Measurements from ENCODE around the gene ARHGAP42.
"Not testable (repeated sequence)": the region's sequence is repeated elsewhere in the genome, so short reads cannot be mapped to it uniquely, and the experiment has no call there.

Gene ARHGAP42

DNA sequence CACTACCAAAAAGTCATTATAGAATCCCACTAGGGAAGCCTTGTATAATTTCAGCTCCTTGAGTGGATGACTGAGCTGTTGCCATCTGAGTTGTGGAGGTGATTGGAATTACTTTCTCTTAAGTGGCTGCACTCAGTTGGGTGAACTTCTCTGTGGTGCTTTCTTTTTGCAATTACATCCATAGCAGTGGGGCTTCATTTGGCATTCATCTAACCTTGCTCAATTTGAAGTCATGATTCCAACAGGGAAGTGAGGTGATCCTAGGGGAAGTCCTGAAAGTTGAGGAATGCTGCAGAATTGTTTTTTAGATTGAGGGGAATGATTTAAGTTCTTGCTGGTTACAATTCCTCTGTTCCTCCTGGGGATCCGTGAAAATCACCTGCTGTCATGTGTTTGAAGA lies 39.6 kb downstream of the ARHGAP42 start:
- DNase-seq (ENCODE audit: low read depth in 2 of 2), result no peak

DNA sequence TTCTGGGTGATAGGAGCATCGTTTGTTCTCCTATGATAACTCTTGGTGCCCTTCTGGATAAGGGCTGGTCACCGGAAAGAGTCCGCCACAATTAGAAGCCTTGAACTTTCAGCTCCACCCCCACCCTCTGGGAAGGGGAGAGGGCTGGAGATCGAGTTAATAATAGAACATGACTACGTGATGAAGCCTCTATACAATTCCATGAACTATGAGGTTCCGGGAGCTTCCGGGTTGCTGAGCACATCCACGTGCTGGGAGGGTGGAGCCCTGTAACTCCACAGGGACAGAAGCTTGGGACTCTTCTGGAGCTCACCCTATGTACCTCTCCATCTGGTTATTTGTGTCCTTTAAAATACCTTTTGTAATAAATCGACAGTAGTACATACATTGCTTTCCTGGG lies 40.3 kb downstream of the ARHGAP42 start:
- no peak for DNase-seq (ENCODE audit: low read depth in 2 of 2)

DNA sequence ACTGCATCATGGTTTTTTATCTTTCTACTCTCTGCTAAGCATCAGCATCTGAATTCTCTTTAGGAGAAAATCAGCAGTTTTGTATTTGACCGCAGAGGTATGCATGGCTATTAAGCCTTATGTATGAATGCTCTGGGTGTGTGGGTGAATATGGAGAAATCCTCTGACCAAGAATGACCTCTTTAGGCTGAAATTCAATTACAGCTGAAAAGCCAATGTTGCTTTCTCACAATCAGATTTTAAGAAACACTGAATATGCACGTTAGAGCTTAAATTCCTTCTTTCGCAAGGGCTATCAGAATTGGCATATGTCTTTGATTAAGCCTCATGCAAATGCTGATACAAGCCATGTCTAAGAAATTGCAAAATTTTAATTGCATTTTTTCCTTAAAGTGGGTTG lies 43.2 kb downstream of the ARHGAP42 start:
- no peak for DNase-seq (ENCODE audit: low read depth in 2 of 2)

DNA sequence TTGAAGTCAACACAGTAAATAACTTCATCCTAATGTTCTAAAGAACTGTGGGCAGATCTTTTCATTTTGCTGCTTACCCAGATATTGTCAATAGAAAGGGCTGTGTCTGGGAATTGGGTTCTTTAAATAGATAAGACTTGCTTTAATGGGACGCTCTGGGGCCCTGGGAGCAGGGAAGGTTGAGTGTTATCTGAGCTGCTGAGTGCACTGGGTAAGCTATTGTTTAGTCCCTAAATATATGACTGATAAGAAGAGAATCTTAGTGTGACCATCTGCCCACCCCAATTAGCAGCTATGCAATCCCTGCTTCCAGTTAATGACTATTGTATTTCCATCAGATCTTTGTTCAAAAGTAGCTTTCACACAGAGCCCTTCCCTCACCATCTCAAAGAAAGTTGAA lies 44.4 kb downstream of the ARHGAP42 start:
- DNase-seq (ENCODE audit: low read depth in 2 of 2), result no peak

DNA sequence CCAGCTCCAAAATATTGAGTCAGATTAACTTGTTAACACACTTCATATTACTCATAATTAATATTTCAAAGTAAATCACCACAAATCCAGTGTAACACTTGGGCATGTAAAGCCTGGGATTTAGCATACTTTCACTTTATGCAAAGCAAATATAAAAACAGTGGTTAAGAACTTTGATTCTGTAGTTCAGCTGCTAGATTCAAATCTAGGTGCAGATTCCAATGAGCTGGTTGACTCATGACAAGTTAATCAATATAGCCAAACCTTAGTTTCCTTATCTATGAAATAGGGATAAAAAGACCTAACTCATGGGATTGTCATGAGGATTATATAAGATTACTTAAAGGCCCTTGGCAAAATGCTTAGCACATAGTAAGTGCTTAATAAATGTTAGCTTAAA lies 45.9 kb downstream of the ARHGAP42 start:
- DNase-seq (ENCODE audit: low read depth in 2 of 2), result no peak

DNA sequence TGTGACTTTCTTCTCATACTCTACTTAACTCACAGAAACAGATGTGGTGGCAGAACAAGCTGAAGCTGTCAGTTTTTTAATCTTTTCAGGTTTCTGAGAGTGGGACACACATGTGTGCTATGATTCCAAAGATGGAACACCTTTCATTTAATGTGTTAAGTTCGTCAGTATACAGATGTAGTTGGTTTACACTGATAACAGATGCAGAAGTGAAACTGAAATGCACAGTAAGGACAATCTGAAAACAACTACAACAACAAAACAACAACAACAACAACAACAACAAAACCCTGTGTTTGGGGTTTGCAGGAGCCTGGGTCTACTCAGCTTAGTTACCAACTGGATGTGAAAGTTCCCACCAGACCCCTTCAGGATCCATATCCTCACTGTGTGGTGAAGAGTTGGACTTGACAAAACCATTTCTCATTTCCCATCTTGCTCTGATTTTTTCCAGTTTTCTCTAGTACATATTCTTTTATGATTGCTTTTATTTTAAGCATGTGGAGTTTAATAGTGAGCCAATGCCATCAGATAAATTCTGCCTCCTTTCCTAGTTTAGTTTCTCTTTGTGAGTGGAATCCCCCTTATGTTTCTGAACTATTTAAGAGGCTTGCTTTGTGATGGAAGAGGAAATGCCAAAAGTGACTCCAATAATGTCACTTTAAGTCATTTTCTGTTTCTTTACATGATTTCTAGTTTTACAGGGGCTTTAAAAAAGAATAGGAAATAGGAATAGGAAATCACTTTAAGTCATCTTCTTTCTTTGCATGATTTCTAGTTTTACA lies 47.8 kb downstream of the ARHGAP42 start:
- no peak for DNase-seq (ENCODE audit: low read depth in 2 of 2)

DNA sequence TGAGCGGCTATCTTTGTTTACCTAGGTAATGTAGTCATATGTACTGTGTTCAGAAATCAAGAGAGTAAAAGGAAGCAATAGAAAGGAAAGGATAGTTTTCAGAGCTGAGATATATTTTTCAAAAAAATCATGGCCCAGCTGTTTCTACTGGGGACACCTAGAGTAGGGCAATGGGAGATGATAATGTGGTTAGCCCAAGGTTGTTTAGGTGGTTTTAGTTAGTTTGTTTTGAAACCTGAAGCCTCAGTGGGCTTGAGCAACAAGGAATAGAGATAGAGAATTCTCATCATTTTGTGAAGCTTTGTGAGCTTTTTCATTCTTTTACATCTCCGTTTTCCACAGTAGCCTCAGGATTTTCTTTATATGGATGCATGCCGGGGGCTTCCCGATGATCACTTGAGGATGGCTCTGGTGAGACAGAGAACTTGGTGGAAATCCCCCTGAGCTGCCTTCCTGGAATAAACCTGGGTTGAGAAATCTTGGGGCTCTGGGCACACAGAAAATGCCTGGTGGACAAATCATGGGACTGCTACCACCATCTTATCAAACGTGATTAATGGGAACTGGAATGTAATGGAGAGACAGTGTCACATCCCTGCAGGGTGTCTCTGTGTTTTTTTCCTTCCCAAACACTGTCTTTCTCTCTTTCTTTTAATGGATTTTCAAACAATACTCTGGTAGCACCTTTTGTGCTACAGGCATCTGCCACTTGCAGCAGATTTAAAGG lies 49.0 kb downstream of the ARHGAP42 start:
- no peak for DNase-seq (ENCODE audit: low read depth in 2 of 2)

DNA sequence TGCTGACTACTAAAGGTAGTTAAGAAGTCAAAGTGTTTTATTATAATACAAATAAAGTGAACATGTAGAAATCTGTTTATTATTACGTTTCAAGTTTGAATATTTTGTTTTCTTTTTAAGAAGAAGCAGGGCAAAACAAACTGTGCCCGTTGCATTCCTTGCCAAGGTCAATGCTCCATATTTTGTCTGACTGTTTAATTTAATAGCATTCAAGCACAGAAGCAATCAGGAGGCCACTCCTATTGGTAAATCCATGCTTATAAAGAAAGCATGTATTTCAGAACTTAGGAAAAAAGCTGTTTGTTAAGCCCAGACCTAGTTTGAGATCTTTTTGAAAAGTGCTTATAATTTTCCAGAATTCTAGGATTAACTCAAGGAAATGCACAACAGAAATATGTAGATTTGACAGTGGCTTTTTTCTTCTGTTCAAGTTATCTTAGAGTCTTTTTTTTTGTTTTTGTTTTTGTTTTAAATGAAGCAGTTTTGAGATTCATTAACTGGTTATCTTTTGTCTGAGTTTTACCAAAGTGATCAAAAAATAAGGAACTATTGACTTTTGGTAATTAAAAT lies 51.7 kb downstream of the ARHGAP42 start:
- DNase-seq (ENCODE audit: low read depth in 2 of 2), result no peak

DNA sequence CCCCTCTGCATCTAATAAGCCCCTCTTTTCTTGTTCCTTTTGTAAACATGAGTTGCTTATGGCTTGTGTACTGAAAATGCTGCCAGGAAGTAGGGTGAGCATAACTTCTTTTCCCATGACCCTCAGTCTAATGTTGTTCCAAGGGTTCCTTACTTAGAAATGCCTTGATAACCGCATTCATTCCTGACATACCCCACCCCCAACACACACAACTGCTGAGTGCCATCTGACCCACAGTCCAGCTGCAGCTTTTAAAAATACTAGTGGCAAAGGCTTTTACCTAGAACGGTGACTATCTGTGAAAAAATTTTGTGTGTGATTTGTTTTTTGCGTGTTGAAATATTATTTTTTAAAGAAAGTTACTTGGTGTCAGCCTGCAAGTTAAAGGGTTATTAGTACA lies 52.6 kb downstream of the ARHGAP42 start:
- no peak for DNase-seq (ENCODE audit: low read depth in 2 of 2)

DNA sequence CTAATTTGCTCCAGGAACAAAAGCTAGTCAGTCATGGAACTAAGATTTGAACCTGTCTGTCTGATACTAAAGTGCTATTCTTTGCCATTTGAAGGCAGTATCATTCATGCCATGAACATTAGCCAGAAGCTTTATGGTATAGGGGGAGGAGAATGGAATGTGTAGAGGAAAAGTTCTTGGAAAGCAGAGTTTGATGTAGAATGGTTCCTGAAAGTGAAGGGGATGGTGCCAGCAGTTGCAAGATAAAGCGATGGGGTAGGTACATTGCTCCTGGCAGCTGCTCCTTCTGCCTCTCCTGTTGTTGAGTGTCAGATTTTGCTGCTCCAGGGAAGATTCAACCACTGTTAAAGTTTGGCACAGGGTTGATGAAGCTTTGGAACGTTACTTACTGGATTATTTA lies 53.4 kb downstream of the ARHGAP42 start:
- DNase-seq (ENCODE audit: low read depth in 2 of 2), result no peak

DNA sequence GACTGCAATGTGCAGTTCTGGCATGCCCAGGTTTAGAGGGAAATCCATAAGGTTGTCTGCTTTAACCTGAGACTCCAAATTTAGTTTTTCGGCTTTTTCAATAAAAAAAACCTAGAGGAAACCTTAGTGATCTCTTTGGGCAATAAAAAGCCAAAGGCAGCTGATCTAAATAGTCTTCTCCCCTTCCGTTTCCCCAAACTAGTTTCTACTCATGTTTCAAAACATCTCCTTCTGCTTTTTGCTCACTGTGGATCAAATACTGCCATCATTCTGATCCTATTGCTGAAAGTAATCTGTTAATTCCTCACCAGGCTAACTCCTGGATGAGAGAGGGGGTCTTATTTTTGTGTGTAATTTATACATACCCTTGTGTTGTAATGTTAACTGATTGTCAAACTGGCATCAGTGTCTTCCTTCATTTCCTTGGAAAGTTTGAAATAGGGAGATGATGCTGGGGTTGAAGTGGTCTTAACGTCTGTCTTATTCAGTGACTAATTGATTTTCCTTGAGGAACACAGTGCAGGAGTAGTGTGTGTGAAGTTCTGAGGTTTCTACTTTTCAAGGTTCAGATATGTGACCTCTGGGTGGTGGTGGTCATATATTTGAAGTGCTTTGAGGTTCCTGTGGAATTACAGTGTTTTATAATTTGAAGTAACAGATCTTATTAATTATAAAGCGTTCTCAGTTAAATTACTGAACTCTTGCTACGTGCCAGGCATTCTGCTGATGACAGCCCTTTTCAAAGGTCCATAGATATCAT lies 55.0 kb downstream of the ARHGAP42 start:
- DNase-seq (ENCODE audit: low read depth in 2 of 2), result no peak

DNA sequence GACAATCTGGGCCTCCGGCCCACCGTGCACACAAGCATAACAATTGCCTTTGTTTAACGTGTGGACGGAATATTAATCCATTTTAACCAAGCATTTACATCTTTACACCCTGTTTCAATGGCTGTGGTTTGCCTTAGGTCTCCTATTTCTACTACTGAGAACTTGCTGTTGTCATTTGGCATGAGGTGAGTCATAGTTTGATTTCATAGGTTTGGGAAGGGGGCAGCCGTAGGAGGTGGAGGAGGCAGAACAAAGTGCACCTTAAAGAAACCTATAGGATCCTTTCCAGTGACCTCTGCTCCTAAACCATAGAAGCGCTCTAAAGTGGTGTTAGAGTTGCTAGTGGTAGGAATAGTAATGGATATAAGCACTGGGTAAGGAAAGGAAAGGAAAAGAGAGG lies 59.4 kb downstream of the ARHGAP42 start:
- no peak for DNase-seq (ENCODE audit: low read depth in 2 of 2)

DNA sequence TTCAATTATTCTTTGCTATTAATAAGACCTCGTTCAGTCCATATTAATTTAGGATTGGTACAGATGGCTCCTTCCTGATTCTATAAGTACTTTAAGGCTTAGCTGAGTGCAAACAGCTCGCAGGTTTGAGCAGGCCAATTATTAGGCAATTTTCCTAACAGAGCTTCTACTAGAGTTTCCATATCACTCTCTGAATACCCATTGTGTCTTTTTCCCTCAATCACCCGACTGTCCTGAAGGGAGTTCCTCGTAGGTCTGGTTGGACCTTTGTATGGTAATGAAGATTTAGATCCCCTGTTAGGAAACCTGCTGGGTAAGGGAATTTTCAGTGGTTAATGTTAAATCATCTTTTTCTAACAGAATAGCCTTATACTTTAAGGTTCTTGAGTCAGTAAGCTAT lies 61.1 kb downstream of the ARHGAP42 start:
- no peak for DNase-seq (ENCODE audit: low read depth in 2 of 2)

DNA sequence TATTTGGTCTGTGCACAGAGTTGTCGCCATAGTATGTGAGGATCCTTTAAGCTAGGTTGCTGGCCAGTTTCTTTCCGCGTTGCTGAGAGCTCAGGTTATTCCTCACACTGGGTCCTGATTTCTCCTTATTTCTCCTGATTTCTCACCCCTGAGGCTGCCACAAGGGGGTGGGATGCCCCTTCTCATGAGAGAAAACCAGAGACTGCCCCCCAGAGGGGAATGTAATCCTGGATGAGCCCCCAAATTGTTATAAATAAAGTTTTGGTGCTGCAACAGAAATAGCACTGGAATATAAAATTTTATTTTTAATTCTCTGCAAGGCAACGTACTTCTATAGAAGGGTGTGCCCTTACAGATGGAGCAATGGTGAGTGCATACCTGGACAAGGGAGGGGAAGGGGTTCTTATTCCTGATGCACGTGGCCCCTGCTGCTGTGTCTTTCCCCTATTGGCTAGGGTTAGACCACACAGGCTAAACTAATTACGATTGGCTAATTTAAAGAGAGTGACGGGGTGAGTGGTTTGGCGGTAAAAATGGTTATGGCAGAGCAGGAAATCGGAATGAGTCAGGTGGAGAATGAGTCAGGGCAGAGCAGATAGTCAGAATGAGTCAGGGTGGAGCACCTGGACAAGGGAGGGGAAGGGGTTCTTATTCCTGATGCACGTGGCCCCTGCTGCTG lies 62.9 kb downstream of the ARHGAP42 start:
- DNase-seq (ENCODE audit: low read depth in 2 of 2), result not testable (repeated sequence)

DNA sequence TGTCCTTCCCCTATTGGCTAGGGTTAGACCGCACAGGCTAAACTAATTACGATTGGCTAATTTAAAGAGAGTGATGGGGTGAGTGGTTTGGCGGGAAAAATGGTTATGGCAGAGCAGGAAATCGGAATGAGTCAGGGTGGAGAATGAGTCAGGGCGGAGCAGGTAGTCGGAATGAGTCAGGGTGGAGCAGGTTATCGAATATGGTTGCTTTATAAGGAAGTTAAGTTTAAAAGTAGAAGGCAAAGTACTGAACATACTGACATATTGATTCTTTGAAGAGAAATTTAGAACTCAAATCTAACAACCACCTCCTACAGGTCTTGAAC lies 63.4 kb downstream of the ARHGAP42 start:
- not testable (repeated sequence) for DNase-seq (ENCODE audit: low read depth in 2 of 2)

DNA sequence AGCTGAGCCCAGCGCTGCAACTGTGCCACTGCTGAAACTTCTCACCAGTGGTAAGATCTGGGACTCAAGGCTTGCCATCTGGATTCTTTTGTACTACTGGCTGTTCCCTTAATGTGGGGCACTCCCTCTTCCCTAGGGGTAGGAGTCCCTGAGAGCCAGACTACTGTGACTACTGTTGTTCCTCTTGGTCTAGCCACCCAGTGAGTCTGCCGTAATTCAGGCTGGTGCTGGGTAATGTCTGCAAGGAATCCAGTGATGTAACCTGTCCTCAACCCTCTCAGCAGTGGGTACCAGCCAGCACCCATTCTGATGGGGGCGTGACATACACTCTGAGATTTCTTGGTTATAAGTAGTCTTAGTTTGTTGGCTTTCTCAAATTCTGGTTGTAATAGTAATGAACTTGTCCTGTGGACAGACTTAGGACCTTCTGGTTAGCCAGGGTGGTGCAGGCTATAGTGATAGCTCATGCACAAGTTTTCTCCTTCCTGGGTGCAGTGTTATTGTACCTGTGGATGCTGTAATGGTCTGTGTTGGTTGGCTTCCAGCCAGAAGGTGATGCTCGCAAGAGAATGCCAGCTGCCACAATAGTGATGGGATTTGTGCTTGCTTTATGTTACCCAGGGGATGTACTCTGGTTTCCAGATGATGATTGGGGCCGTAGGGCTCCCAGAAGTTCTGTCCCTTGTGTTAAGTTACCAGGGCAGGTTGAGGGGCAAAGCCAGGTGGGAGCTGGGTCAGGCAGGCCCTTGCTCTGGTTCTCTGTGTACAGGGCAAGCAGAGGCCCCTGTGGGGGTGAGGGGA lies 65.5 kb downstream of the ARHGAP42 start:
- DNase-seq (ENCODE audit: low read depth in 2 of 2), result no peak

DNA sequence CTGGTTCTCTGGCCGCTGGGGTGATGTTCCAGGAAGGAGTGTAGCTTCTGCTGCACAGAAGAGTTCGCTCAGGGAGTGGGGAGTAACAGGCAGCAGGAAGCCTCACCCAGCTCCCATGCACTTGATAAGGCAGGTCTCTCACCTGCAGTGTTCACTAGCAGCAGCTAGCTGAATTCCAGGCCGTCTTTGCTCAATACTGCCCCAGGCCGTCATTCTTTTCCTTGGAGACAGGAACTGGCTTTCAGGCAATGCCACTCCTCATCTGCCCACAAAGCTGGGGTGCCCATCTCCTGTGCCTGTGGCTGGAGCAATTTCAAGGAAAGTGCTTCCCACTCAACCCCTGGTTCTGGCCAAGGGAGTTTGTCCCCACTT lies 66.1 kb downstream of the ARHGAP42 start:
- no peak for DNase-seq (ENCODE audit: low read depth in 2 of 2)

DNA sequence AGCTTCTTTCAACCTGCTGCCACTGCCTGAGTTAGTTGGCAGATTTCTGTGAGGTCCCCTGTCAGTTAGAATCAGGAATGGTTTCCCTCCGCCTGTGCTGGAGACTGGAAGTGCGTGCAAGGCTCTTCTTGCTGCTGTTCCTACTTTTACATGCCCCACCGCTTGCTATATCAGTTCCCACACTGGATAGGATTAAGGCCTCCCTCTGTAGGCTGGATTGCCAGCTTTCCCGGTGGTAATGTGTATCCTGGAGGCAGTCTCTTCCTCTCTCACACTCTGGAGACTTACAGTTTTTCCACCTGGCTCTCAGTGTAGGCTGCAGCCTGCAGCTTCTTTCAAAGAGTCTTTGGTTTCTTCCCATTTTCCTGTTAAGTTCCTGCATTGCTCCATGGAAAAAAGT lies 66.5 kb downstream of the ARHGAP42 start:
- no peak for DNase-seq (ENCODE audit: low read depth in 2 of 2)

DNA sequence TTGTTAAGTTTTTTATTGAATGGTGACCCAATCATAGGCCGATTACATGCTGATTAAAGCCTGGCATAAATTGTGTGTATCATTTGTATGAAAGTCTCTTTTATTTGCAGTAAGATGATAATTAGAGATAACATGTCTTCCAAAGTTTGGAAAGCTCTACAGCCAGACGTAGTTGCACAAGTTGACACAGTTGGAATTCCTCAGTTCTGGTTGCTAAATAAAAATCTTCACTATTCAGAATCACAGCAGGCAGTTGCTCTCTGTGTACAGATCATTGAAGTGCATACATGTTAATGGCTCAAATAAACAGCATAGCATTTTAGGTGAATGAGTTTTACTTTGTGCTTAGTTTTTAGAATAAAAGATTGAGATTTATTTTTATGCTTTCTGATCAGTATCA lies 69.5 kb downstream of the ARHGAP42 start:
- DNase-seq (ENCODE audit: low read depth in 2 of 2), result no peak

DNA sequence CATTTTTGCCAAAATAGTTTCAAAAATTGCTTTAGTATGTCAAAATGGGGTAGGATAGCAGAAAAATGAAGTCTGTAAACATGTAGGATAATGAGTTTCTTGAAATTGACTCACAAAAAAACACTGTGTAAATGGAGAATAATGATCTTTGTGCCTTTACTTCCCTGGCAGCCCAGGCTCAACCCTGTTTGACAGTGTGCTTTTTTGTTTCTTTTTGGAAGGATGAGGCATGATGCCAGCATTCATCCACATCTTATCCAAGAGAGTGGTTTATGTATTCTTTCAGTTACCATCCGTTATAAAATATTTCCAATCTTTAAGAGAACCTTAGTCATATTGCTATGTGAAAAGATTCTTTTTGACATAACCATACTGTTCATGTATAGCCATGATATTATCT lies 70.6 kb downstream of the ARHGAP42 start:
- no peak for DNase-seq (ENCODE audit: low read depth in 2 of 2)

DNA sequence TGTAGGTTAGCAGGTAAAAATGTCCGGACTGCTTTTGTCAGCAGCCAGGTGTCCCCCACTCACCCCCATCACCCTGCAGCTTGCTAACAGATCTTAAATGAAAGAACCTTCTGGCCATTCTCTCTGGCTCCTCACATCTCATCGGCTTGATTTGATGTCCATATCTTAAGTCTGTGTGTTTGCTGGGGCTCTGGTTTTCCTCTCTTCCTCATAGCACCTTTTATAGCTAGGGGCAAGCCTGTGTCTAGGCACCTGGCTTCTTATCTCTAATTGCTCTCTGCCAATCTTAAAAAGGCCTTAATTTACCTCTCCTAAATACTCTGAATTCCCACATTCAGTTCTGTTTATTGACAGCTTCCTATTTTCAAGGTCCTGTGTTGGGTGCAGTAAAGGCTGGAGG lies 72.0 kb downstream of the ARHGAP42 start:
- no peak for DNase-seq (ENCODE audit: low read depth in 2 of 2)

Data from stimulated activated CD4-positive, alpha-beta T cell treated with anti-CD3 and anti-CD28 coated beads, Interleukin-4, amount 100 ng/mL, for 48 hours (primary cell).